PC-9 (cell line): ENCODE results near the gene C1orf87.

Experiments used
- EZH2 ChIP-seq: fragments of 200-600 bp; sonication (generic); IDR thresholded peaks from 2 replicates; pipeline ENCODE4 v1.8.0; 2017; ENCODE audit warnings: antibody characterized with exemption, low read depth
- TF ChIP-seq, protein P1 (sequence below): fragments of 200-600 bp; sonication (generic); conservative IDR thresholded peaks from 2 replicates; pipeline ENCODE4 v1.6.1; 2017; ENCODE audit warnings: mixed run types, antibody characterized with exemption, mild to moderate bottlenecking, moderate library complexity

DNA sequence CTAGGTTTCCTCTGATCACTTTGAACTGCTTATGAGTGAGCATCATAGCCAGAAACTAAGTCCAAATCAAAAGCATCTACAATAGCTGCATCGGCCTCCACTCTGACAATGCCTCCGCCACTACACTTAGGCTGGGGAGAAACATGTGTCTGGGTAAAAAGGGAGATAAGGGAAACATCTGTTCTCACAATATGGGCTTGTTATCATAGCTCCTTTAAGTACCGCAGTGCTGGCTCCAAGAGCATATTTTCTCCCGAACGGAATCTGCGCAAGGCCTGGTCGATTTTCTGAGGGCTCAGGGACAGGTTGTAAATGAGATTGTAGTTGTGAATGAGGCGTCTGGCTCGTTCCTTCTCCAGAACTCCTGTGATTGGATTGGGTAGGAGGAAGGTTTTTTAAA is 83.1 kb downstream of the C1orf87 start:
- TF ChIP-seq EZH2: no peak
- TF ChIP-seq, protein P1, sequence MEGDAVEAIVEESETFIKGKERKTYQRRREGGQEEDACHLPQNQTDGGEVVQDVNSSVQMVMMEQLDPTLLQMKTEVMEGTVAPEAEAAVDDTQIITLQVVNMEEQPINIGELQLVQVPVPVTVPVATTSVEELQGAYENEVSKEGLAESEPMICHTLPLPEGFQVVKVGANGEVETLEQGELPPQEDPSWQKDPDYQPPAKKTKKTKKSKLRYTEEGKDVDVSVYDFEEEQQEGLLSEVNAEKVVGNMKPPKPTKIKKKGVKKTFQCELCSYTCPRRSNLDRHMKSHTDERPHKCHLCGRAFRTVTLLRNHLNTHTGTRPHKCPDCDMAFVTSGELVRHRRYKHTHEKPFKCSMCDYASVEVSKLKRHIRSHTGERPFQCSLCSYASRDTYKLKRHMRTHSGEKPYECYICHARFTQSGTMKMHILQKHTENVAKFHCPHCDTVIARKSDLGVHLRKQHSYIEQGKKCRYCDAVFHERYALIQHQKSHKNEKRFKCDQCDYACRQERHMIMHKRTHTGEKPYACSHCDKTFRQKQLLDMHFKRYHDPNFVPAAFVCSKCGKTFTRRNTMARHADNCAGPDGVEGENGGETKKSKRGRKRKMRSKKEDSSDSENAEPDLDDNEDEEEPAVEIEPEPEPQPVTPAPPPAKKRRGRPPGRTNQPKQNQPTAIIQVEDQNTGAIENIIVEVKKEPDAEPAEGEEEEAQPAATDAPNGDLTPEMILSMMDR: no peak
